Natural killer cell treated with Interleukin-12 subunit alpha and Interleukin-12 subunit beta and Interleukin-15 and Interleukin-18, amount 100 ng/mL, for 72 hours (primary cell): ENCODE measurements around the gene ERGIC1. TPM values are rescaled to one million over a fixed set of nuclear protein-coding genes. Genes with fewer than 3 reads are reported as not detected.
"Not testable (repeated sequence)": the region's sequence is repeated elsewhere in the genome, so short reads cannot be mapped to it uniquely, and the experiment has no call there.

Experiments
- ATAC-seq, 2 donors: fragments of 150-1000 bp; cut with Tn5 transposase in 1 of 2; sonication (Bioruptor Pico), chemical (Tn5 transposase) in 1 of 2; 2 replicates each; pipeline ENCODE4 v1.10.0; 2021
- DNase-seq: peaks from one replicate; pipeline ENCODE4 v3.0.0; 2022; ENCODE audit warnings: low spot score
- H3K27ac Mint-ChIP-seq, 2 donors: 1 replicate in 1 of 2; 2 replicates in 1 of 2; pipeline ENCODE4 v1.8.0; 2022; ENCODE audit warnings: mixed read lengths in 2 of 2, mild to moderate bottlenecking in 1 of 2, moderate library complexity in 1 of 2
- H3K27me3 Mint-ChIP-seq, 2 donors: 1 replicate in 1 of 2; 2 replicates in 1 of 2; pipeline ENCODE4 v1.8.0; 2022; ENCODE audit warnings: mixed read lengths in 2 of 2
- H3K36me3 Mint-ChIP-seq: one replicate; pipeline ENCODE4 v1.8.0; 2022; ENCODE audit warnings: mixed read lengths
- H3K4me1 Mint-ChIP-seq, 2 donors: 1 replicate in 1 of 2; 2 replicates in 1 of 2; pipeline ENCODE4 v1.8.0; 2022; ENCODE audit warnings: low read depth in 2 of 2, mixed read lengths in 2 of 2, mild to moderate bottlenecking in 1 of 2
- H3K4me3 Mint-ChIP-seq: one replicate; pipeline ENCODE4 v1.8.0; 2022; ENCODE audit warnings: mixed read lengths
- H3K9me3 Mint-ChIP-seq: 2 replicates; pipeline ENCODE4 v1.8.0; 2022; ENCODE audit warnings: mixed read lengths
- total RNA-seq, 2 donors: library from RNA; stranded (reverse); gene quantifications; one replicate each; pipeline ENCODE4 v1.2.3, GENCODE V29; 2022

The ERGIC1 gene
- total RNA-seq, 2 donors from 2014 or later: 50.8 to 51.4 TPM

GRCh38 chr5:172851254-172851653 lies 17.2 kb downstream of the ERGIC1 start:
- peak overlapping the region in 1 of 2 donors; percentile 91 for H3K27ac Mint-ChIP-seq
- peaks cover 50 to 64% of the 10 kb centered on the region in 2 donors for H3K4me1 Mint-ChIP-seq
- not testable (repeated sequence) for ATAC-seq, H3K36me3 Mint-ChIP-seq, H3K4me3 Mint-ChIP-seq, H3K27me3 Mint-ChIP-seq, H3K9me3 Mint-ChIP-seq, DNase-seq

GRCh38 chr5:172852490-172853354 lies 18.7 kb downstream of the ERGIC1 start:
- ATAC-seq: peak; percentile 88 to 94

GRCh38 chr5:172853355-172853975 lies 19.4 kb downstream of the ERGIC1 start:
- Mint-ChIP-seq H3K27me3 (no peaks in the 10 kb centered on the region), H3K27ac (peak overlapping the region; percentile 73 to 91), H3K9me3 (no peaks in the 10 kb centered on the region), H3K4me1 (peaks cover 52 to 64% of the 10 kb centered on the region in 2 donors), H3K4me3 (peak overlapping the region; percentile 74), H3K36me3 (no peaks in the 10 kb centered on the region)
- ATAC-seq (no peak), DNase-seq (no peak)

More at GRCh38 chr5:172852490-172853354, 18.7 kb downstream of the ERGIC1 start:
- Mint-ChIP-seq H3K36me3 (no peaks in the 10 kb centered on the region), H3K4me1 (peaks cover 52 to 65% of the 10 kb centered on the region in 2 donors), H3K27me3 (no peaks in the 10 kb centered on the region), H3K4me3 (peak overlapping the region; percentile 74), H3K9me3 (no peaks in the 10 kb centered on the region), H3K27ac (peak overlapping the region; percentile 73 to 91)
- DNase-seq: peak; percentile 87

GRCh38 chr5:172854451-172854871 lies 20.4 kb downstream of the ERGIC1 start:
- no peaks in the 10 kb centered on the region for H3K9me3 Mint-ChIP-seq
- DNase-seq: no peak
- peak overlapping the region; percentile 14 for H3K4me3 Mint-ChIP-seq
- ATAC-seq: peak; percentile 25 to 39
- H3K27ac Mint-ChIP-seq: peak overlapping the region; percentile 73 to 91
- H3K4me1 Mint-ChIP-seq: peaks cover 45 to 56% of the 10 kb centered on the region in 2 donors
- H3K27me3 Mint-ChIP-seq: no peaks in the 10 kb centered on the region
- H3K36me3 Mint-ChIP-seq: no peaks in the 10 kb centered on the region

- H3K36me3 Mint-ChIP-seq: no peaks in the 10 kb centered on the region
- ATAC-seq (no peak), DNase-seq (peak; percentile 44)
- H3K27ac Mint-ChIP-seq: peak overlapping the region; percentile 73 to 91
- peaks cover 40 to 54% of the 10 kb centered on the region in 2 donors for H3K4me1 Mint-ChIP-seq
- peak overlapping the region; percentile 14 for H3K4me3 Mint-ChIP-seq
- no peaks in the 10 kb centered on the region for H3K9me3 Mint-ChIP-seq
- no peaks in the 10 kb centered on the region for H3K27me3 Mint-ChIP-seq
Observed at GRCh38 chr5:172854971-172855370, 20.9 kb downstream of the ERGIC1 start.

- Mint-ChIP-seq H3K4me3 (no peak overlapping the region), H3K27ac (peak overlapping the region; percentile 0 to 91), H3K36me3 (no peaks in the 10 kb centered on the region), H3K4me1 (peaks cover 39 to 58% of the 10 kb centered on the region in 2 donors), H3K27me3 (no peaks in the 10 kb centered on the region), H3K9me3 (no peaks in the 10 kb centered on the region)
- no peak for ATAC-seq
- peak; percentile 26 for DNase-seq
Observed at GRCh38 chr5:172855597-172856292, 21.7 kb downstream of the ERGIC1 start.

GRCh38 chr5:172856336-172856735 lies 22.3 kb downstream of the ERGIC1 start:
- no peak overlapping the region for H3K4me3 Mint-ChIP-seq
- no peaks in the 10 kb centered on the region for H3K9me3 Mint-ChIP-seq
- no peak for ATAC-seq
- H3K36me3 Mint-ChIP-seq: no peaks in the 10 kb centered on the region
- peak overlapping the region; percentile 0 to 23 for H3K27ac Mint-ChIP-seq
- H3K4me1 Mint-ChIP-seq: peaks cover 42 to 61% of the 10 kb centered on the region in 2 donors
- peak; percentile 53 for DNase-seq
- H3K27me3 Mint-ChIP-seq: no peaks in the 10 kb centered on the region

GRCh38 chr5:172857982-172858381 lies 23.9 kb downstream of the ERGIC1 start:
- DNase-seq: peak; percentile 53
- Mint-ChIP-seq H3K4me1 (peaks cover 44 to 59% of the 10 kb centered on the region in 2 donors), H3K36me3 (no peaks in the 10 kb centered on the region), H3K9me3 (no peaks in the 10 kb centered on the region), H3K4me3 (no peak overlapping the region), H3K27me3 (no peaks in the 10 kb centered on the region), H3K27ac (peak overlapping the region in 1 of 2 donors; percentile 30)
- ATAC-seq: no peak

- Mint-ChIP-seq H3K27ac (peak overlapping the region in 1 of 2 donors; percentile 30), H3K27me3 (no peaks in the 10 kb centered on the region), H3K4me3 (no peak overlapping the region), H3K36me3 (no peaks in the 10 kb centered on the region), H3K4me1 (peaks cover 38 to 55% of the 10 kb centered on the region in 2 donors), H3K9me3 (no peaks in the 10 kb centered on the region)
- DNase-seq (no peak), ATAC-seq (no peak)
Observed at GRCh38 chr5:172858511-172858989, 24.5 kb downstream of the ERGIC1 start.

GRCh38 chr5:172858990-172859811 lies 25.1 kb downstream of the ERGIC1 start:
- H3K27me3 Mint-ChIP-seq: no peaks in the 10 kb centered on the region
- no peak overlapping the region for H3K4me3 Mint-ChIP-seq
- H3K9me3 Mint-ChIP-seq: no peaks in the 10 kb centered on the region
- ATAC-seq (no peak), DNase-seq (peak; percentile 35)
- H3K4me1 Mint-ChIP-seq: peaks cover 33 to 51% of the 10 kb centered on the region in 2 donors
- no peak overlapping the region for H3K27ac Mint-ChIP-seq
- no peaks in the 10 kb centered on the region for H3K36me3 Mint-ChIP-seq

- peak; percentile 42 for DNase-seq
- ATAC-seq: peak in 1 of 2 donors; percentile 20
- H3K36me3 Mint-ChIP-seq: no peaks in the 10 kb centered on the region
- H3K4me3 Mint-ChIP-seq: no peak overlapping the region
- no peaks in the 10 kb centered on the region for H3K27me3 Mint-ChIP-seq
- no peaks in the 10 kb centered on the region for H3K9me3 Mint-ChIP-seq
- H3K4me1 Mint-ChIP-seq: peaks cover 27 to 43% of the 10 kb centered on the region in 2 donors
- peak overlapping the region; percentile 31 to 41 for H3K27ac Mint-ChIP-seq
Observed at GRCh38 chr5:172859966-172860365, 25.9 kb downstream of the ERGIC1 start.

GRCh38 chr5:172860520-172861443 lies 26.7 kb downstream of the ERGIC1 start:
- Mint-ChIP-seq H3K27me3 (no peaks in the 10 kb centered on the region), H3K4me1 (peaks cover 26 to 38% of the 10 kb centered on the region in 2 donors), H3K36me3 (no peaks in the 10 kb centered on the region), H3K4me3 (no peak overlapping the region), H3K27ac (peak overlapping the region in 1 of 2 donors; percentile 68), H3K9me3 (no peaks in the 10 kb centered on the region)
- no peak for DNase-seq
- ATAC-seq: peak; percentile 8 to 28
